Kidney glomerular epithelial cell (primary cell): ENCODE data around the gene CACNA1H.
A peak's percentile ranks its signal among the peaks of the same experiment; 100 is the strongest.

Experiments
- DNase-seq: peaks from one replicate; lab custom pipeline; 2025; lab: John Stamatoyannopoulos, UW

The CACNA1H gene

DNA sequence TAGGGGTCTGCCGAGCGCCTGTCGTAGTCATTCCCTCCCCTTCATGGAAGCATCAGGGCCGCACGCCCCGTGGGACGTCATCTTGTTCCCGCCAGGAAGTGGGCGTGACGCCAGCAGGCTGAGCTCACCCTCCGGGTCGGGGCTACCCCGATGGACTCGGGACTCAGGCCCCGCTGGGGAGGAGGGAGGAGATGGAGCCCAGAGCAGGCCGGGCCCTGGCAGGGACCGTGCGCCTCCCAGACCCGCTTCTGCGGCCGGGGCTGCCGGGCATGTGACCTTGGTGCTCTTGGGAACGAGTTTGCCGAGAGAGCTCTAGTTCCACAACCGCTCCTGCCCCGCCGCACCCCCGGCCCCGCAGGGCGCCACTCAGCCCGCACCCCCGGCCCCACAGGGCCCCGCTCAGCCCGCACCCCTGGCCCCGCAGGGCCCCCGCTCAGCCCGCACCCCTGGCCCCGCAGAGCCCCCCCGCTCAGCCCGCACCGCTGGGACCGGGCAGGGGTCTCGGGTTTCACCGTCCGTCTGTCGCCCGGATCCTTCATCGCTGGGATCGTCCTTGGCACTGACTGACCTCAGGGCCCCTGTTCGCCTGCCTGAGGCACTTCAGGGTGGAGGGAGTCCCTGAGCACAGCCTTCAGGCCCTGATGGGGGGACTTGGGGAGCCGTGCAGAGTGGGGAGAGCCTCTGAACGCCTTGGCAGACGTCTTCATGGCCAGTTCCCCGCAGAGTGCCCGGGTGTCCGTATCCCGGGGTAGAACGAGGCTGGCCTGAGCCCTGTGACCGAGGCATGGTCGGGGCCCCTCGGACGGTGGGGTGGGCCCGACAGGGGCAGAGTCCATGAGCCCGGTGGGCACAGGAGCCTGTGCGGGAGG, 5.8 kb downstream of the CACNA1H start:
- no peak for DNase-seq

DNA sequence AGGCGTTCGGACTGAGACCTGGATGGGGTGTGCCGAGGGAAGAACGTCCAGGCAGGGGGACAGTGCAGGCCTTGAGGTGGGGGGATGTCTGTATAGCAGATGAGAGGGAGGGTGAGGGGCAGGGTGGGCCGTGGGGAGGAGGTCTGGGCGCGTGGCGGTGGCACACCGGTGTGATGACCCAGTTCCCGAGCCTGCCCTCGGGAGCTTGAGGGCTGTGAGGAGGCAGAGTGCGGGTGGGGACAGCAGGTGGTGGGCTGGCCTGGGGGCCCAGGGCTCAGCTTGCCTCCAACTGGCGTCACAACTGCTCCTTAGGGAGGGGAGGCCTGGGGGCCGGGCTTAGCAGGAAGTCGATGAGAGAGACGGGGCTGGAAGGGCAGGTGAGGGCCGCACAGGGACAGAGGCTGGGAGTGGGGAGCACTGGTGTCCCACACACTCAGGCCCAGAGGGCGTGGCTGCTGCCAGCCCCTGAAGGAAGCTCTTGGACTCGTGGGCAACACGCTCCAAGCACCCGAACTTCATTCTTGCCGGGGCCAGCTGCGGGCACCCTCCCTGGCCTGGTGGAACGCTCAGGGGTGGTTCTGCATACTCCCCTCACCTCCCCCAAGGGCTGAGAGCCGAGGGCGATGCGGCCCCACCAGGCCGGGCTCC, 6.5 kb downstream of the CACNA1H start:
- no peak for DNase-seq

DNA sequence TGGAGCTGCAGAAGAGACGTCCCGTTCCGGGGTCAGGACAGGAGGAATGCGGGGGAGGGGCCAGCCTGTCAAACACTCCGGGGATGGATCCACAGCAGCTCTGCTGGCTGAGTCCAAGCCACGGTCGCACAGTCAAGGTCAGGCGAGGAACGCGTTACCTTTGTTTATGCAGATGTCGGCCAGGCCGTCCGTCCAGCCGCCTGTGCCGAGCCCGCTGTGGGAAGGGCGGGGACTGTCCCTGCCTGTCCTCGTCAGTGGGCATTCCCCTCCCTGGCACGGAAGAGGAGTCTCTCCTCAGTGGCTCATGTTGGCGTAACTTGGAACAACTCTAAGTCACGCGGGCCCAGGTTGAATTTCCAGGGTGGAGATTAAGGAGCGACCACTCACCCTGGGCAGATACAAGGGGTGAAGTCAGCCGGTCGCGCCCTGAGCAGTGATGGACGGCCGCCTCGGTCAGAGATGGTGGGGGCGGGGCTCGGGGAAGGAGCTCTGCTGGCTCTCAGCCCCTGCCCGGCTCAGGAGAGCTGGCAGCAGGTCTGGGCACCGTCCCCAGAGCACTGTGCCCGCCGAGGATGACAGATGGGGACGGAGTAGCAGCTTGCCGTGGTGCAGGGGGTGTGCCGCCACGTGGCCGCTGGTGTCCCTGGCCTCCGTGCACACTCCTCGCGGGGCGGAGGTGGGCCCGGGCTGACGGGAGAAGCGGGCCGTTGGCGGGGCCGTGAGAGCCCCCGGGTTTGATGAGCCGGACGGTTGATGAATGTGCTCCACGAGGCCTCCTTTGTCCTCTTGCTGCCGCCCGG, 7.3 kb downstream of the CACNA1H start:
- peak; percentile 78 for DNase-seq

- DNase-seq, result no peak
Observed at GRCh38 chr16:1160773-1161348, 8.0 kb downstream of the CACNA1H start.

- DNase-seq, result no peak
Observed at GRCh38 chr16:1162701-1163566, 10.0 kb downstream of the CACNA1H start.

DNA sequence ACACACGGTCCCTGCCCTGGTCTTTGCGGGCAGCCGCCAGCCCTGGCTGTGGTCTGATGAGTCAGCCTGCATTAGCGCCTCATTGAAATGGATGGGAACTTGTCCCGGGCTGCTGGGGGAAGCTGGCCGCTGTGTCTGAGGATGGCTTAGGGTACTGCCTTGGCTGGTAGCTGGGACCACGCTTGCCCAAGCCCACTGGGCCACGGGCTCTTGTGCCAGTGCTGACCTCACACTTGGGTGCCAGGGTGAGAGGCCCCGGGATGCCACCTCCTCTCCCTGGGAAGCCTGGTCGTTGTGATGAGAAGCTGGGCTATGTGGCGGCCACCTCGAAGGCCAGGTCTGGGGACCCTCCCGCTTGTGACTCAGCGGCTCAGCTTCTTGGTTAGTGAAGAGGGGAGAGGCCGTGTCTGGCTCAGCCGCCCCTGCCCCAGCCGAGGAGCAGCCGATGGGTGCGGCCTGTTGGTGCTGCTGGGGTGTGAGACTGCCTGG, 10.7 kb downstream of the CACNA1H start:
- no peak for DNase-seq

DNA sequence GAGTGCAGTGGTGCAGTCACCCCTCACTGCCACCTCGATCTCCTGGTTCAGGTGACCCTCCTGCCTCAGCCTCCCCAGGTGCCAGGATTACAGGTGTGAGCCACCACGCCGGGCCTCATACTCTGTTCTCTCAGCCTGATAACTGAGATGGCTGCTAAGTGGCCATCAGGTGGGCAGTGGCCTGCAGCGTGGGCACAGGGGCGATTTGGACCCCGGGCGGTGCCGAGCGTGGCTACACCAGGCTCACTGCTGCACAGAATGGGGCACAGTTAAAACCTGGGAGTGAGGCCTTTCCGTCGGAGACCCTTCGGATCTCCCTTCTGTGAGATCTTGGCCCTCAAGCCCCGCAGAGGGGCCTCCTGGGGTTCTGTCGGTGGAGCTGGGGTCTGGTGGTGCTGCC, 11.5 kb downstream of the CACNA1H start:
- no peak for DNase-seq

- no peak for DNase-seq
Observed at GRCh38 chr16:1164975-1165374, 12.1 kb downstream of the CACNA1H start.

DNA sequence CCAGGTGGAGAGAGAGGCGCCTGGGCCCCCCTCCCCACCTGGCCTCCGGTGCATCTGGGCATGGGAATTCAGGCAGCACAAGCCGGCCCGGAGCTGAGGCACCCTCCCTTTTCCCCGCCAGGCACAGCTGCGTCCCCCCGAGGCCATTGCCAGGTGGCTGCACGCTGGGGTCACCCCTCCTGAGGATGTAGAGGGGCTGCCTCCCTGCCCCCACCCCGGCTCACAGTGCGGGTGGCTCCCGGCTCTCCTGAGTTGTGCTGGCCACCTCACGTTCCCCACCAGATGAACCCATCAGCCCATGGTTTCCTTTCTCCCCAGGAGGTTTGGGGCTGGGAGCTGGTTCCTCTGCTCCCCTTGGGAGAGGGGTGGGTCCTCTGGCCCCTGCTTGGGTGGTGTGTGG, 12.6 kb downstream of the CACNA1H start:
- DNase-seq, result no peak

DNA sequence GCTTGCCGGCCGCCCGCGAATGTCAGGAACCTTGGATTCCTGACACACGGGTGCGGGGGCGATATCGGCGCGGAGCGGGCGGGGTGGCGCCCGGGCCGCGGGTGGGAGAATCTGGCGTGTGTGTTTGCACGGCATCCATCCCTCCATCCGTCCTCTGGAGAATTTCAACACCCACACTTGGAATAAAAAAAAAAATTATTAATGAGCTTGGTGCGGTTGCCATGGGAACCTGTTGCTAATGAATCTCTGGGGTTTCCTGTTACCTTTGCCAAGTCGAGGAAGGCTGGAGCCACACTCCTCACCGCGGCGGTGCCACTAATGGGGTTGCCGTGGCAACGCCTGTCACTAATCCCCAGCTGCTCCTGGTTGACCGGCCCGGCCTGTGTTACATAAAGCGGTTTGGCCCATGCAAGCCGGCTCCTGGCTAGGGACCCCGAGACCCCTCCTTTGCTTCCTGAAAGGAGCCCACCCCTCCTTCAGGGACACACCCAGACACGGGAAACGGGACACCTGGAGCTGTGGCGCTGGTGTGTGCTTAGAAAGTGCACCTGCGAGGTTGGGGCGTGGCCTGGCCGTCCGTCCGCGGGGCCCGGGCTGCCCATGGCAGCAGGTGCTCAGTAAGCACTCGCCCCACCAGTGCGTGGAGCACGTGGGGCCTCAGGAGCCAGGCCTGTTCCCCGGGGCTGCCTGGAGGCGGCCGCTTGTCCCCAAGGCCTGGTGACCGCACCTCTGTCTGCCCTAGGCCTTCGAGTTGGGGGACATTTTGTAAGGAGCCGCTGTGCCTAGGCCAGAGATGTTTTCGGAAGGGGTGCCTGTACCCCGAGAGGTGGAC, 14.6 kb downstream of the CACNA1H start:
- no peak for DNase-seq

DNA sequence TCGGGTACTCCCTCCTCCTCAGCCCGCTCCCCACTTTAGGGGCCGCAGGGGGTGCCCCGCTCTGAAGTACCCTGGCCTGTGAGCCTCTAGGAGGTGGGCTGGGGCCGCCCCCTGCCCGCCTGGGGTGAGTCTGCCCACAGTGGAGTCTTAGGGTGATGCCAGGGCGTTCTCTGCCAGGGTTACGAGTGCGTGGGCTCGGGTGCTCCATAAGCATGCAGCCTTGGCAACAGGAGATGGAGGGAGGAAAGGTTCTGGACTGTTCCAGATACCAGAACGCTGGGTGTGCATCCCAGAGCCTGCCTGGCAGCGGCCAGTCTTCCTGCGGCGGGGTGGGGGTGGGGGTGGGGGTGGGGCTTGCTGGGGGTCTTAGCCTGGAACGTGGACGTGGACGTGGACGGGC, 15.9 kb downstream of the CACNA1H start:
- DNase-seq, result no peak

DNA sequence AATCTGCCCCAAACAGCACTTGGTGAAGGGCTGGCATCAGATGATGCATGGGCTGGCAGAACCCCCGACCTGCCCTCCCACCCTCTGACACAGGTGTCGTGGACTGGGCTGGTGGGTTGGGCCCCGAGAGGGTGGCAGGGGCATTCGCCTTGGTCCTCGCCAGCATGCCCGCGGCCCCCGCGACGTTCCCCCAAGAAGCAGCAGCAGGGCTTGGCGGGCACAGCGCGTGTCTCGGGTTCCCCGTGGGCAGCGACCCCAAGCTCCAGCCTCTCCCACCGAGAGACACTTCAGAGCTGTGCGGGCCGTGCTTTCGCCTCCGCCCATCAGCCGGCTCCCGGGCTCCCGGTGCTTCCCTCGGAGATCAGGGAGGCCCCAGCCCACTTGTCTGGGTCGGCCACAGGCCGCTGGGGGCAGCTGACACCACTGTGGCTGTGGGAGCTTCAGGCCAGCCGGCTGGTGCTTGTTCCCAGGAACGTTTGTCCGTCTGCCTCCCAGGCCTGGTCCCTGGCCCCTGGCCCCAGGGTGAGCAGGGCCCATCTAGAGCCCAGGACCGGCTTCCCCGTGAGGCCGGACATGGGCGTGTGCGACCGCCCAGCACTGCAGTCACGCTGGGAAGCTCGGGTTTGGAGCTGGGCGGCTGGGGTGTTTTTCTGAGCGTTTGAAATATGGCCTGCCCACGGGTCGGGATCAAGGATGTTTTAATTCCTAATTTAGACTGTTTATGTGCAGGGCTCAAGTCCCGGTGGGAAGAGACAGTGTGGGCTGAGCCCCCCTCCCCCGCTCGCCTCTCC, 16.6 kb downstream of the CACNA1H start:
- no peak for DNase-seq

DNA sequence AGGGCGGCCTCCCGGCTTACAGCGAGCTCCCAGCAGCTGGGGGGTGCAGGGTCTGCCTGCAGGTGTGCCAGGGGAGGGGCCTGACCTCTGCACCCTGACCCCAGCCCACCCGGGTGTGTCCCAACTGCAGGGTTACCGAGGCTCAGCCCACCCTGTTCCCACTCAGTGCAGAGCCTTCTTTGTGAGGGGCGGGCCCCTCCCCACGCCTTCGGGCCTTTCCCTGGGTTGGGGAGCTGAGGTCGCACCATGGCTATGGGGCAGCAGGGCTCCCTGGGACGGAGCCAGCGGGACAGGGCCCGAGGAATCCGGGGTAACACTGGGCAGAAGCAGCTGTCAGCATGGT, 17.1 kb downstream of the CACNA1H start:
- DNase-seq, result no peak

DNA sequence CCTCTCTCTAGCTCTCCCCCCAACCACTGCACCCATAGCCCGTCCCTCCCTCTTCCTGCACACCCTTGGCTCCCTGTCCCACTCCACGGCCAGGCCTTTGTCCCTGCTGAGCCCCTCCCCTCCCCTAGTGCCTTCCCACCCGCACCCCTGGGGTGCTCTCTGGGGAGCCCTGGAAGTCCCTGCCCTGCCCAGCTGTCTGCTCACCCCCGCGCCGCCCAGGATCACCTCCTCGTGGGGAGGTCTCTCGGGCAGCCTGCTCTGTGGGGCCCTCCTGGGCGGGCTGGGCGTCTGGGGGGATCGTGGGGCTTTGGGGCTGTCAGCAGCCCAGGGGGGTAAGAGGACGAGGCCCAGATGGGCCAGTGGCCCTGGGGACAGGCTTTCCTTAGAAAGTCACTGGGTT, 18.1 kb downstream of the CACNA1H start:
- DNase-seq, result no peak

DNA sequence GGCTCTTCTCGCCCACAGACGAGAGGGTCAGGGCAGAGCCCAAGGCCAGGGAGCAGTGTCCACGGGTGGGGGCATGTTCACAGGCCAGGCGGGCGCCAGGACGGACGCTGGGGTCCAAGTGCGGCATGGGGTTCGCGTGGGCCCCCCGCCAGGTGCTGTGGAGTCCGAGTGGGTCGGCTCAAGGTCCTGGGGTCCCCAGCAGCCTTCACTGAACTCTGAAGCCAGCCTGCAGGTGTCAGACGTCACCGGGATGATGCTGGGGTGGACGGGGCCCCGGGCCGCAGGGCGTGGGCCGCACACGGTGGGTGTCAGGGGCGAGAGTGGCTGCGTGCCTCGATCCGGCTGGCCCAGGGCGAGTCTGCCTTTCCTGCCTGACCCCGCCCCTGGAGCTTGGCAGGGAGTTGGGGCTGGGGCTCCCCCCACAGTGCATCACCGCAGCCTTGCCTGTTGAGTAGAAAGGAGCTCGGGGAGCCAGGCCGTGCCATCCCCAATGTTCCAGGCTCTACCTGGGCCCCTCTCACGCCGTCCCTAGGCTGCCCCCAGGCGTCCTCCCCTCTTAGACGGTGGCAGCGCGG, 19.0 kb downstream of the CACNA1H start:
- no peak for DNase-seq

DNA sequence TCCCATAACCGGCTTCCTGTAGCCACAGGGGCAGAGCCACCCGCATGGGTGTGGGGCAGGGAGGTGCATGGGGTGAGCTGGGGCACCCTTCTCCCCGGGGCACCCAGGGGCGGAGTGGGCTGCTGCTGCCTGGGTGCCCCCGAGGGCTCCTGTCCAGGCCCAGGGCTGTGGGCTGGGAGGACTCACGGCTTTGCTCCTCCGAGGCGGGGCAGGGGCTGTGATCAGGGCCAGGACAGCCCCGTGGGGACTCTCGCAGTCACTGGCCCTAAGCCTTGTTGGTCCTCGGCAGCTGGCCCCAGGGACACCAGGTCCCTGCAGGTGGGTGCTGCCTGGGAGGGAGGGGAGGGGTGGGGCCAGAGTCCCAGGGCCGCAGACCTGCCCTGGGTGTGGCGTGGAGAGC, 19.7 kb downstream of the CACNA1H start:
- DNase-seq, result no peak

GRCh38 chr16:1173788-1174451, 21.0 kb downstream of the CACNA1H start:
- DNase-seq, result no peak

DNA sequence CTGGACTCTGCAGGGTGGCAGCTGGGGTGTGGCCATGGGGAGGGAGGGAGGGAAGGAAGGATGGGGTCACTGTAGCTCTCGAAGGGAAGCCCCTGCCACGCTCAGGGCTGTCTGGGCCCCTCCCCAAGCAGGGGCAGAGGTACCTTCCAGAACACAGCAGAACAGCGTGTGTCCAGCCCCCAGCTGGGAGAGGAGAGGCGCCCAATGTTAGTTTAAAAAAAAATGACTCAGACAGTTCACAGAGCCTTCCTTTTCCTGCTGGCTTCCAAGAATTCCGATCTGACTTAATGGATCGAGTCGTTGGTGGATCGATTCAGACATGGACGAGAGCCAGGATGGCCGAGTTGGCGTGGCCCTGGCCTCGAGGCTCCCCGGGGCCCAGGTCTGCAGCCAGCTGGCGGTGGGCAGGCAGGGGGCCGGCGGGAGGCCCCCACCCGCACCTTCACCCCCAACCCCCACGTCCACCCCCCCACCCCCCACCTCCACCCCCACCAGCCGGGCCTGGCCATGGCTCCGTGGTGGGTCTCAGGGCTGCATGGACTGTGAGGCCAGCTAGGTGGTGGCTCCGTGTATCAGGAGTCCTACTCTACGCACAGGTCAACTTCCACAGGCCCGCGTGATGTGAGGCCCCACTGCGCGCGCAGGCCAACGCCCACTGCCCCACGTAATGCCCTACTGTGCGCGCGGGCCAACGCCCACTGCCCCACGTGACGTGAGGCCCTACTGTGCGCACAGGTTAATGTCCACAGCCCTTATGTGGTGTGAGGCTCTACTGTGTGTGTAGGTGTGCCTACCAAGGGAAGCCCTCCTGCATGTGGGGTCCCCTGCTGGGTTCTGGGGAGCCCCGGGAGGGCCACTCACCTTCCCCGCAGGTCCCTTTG, 21.8 kb downstream of the CACNA1H start:
- DNase-seq, result peak; percentile 55
